Effector memory CD4-positive, alpha-beta T cell (primary cell): Measurements from ENCODE around the gene SGCB.
A peak's percentile ranks its signal among the peaks of the same experiment; 100 is the strongest.
"Not testable (repeated sequence)": the region's sequence is repeated elsewhere in the genome, so short reads cannot be mapped to it uniquely, and the experiment has no call there.

Experiments used
- DNase-seq, 3 donors: peaks; one replicate each; pipeline ENCODE4 v3.0.0-alpha.2; 2020
- H3K27ac ChIP-seq: 2 replicates; pipeline ENCODE4 v1.7.0; 2013; ENCODE audit warnings: mild to moderate bottlenecking, low read length, moderate library complexity; ENCODE audit not compliant: insufficient read depth, poor library complexity, severe bottlenecking
- H3K27me3 ChIP-seq: replicated peaks from 2 replicates; pipeline ENCODE4 v1.7.0; 2013; ENCODE audit warnings: mild to moderate bottlenecking, low read length; ENCODE audit not compliant: insufficient read depth, control insufficient read depth, poor library complexity, severe bottlenecking
- H3K36me3 ChIP-seq: 2 replicates; pipeline ENCODE4 v1.7.0; 2013; ENCODE audit warnings: mild to moderate bottlenecking, low read length, moderate library complexity; ENCODE audit not compliant: control insufficient read depth, insufficient read depth
- H3K4me1 ChIP-seq: 2 replicates; pipeline ENCODE4 v1.7.0; 2013; ENCODE audit warnings: low read length, mild to moderate bottlenecking; ENCODE audit not compliant: control insufficient read depth, insufficient read depth, poor library complexity, severe bottlenecking
- H3K4me3 ChIP-seq: 2 replicates; pipeline ENCODE4 v1.7.0; 2013; ENCODE audit warnings: low read length, low read depth, mild to moderate bottlenecking; ENCODE audit not compliant: insufficient read depth, poor library complexity, severe bottlenecking
- H3K9me3 ChIP-seq: 2 replicates; pipeline ENCODE4 v1.7.0; 2013; ENCODE audit warnings: mild to moderate bottlenecking, low read length, moderate library complexity; ENCODE audit not compliant: control insufficient read depth
- total RNA-seq, 3 donors: gene quantifications; one replicate each; lab custom pipeline; 2026; lab: John Stamatoyannopoulos, UW

SGCB gene, protein sequence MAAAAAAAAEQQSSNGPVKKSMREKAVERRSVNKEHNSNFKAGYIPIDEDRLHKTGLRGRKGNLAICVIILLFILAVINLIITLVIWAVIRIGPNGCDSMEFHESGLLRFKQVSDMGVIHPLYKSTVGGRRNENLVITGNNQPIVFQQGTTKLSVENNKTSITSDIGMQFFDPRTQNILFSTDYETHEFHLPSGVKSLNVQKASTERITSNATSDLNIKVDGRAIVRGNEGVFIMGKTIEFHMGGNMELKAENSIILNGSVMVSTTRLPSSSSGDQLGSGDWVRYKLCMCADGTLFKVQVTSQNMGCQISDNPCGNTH
- 5.2 to 6.6 (median 5.6) reads per million in 3 donors for total RNA-seq

DNA sequence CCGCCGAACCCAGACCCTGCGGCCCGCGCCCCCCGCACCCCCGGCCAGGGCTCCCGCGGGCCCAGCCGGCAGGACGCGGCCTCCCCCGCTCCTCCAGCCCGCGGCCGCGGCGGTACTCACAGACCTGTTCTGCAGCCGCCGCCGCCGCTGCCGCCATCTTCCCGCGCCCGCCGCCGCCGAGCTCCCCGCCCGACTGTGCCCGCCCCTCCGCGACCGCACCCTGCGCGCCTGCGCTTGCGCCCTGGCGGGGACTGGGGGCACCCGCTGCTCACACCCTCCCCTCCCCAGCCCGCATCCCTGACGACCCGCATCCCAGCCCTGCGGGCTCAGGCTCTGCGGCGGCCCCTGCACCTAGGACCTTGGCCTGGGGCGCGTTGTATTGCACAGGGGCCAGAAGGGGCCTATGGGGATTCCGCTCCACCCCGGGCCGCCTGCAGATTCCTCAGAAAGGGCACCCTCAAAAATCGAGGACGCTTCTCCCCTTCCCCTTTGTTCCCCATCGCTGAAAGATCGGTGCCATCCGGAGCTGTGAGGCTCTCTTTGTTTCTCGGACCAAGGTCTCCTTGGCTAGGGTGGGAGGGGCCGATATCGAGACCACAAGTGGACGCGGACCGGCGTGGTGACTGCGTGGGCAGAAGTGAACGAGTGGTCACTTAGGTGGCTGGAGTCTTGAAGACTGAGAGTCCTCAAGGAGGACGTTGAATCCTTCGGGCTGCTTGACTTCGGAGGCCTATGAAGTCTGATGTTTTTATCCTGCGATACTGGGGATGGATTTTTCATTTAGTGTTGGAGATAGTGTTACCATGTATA, at the start of gene SGCB:
SGCB (minus strand) TSS at position 197 of the 810 bp plus-strand sequence; CDS start at position 157, 40 bp downstream.
- peak; percentile 51 to 58 (median 56) for DNase-seq
- H3K27ac ChIP-seq: no peak within 1 kb of the TSS
- H3K4me1 ChIP-seq: no peaks in the 10 kb centered on the region
- H3K27me3 ChIP-seq: no peaks in the 10 kb centered on the region
- H3K9me3 ChIP-seq: no peaks in the 10 kb centered on the region
- no peaks in the 10 kb centered on the region for H3K36me3 ChIP-seq
- H3K4me3 ChIP-seq: peak within 1 kb of the TSS; percentile 74

DNA sequence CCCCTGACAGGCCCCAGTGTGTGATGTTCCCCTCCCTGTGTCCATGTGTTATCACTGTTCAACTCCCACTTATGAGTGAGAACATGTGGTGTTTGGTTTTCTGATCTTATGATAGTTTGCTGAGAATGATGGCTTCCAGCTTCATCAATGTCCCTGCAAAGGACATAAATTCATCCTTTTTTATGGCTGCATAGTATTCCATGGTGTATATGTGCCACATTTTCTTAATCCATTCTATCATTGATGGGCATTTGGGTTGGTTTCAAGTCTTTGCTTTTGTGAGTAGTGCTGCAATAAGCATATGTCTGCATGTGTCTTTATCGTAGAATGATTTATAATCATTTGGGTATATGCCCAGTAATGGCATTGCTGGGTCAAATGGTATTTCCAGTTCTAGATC, 48.3 kb upstream of the SGCB start:
- H3K27ac ChIP-seq, H3K27me3 ChIP-seq, H3K9me3 ChIP-seq, DNase-seq, H3K4me3 ChIP-seq, H3K4me1 ChIP-seq, H3K36me3 ChIP-seq: not testable (repeated sequence)

DNA sequence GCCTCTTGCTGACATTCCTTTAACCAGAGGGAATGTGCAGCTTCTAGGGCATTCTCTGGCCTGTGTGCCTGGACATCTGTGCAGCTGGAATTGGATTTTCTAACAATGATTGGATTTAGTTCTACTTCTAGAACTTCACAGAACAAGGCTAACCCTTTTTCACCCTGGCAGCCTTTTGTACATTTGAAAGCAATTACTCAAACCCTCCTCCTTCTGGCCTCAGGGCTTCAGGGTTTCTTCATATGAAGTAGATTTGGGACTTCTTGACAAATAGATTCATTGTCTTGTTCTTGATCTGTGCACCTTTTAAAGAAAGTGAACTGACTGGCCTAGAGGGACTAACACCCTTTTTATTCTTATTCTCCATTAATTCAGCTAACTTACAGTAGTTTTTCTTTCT, 43.1 kb upstream of the SGCB start:
- H3K27me3 ChIP-seq: no peaks in the 10 kb centered on the region
- no peak overlapping the region for H3K27ac ChIP-seq
- no peaks in the 10 kb centered on the region for H3K4me1 ChIP-seq
- H3K36me3 ChIP-seq: no peaks in the 10 kb centered on the region
- H3K4me3 ChIP-seq: no peak overlapping the region
- no peaks in the 10 kb centered on the region for H3K9me3 ChIP-seq
- DNase-seq: no peak

DNA sequence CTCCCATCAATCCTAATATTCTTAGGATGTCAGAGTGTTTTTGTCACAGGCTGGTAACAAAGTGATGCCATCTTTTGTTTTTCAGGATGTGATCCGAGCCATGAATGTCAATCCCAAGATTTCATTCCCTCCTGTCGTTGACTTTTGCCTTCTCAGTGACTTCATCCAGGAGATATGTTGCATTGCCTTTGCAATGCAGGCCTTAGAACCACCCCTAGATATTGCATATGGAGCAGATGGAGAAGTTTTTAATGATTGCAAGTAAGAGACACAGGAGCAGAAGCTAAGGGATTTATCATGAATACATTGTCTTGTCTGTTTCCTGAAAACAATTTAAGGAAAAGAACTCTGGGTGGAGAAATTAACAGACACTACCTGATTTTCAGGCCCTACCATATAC, 41.6 kb upstream of the SGCB start:
- DNase-seq: no peak
- Histone ChIP-seq H3K4me3 (no peak overlapping the region), H3K27ac (no peak overlapping the region), H3K4me1 (no peaks in the 10 kb centered on the region), H3K27me3 (peaks cover 4% of the 10 kb centered on the region), H3K9me3 (no peaks in the 10 kb centered on the region), H3K36me3 (no peaks in the 10 kb centered on the region)

DNA sequence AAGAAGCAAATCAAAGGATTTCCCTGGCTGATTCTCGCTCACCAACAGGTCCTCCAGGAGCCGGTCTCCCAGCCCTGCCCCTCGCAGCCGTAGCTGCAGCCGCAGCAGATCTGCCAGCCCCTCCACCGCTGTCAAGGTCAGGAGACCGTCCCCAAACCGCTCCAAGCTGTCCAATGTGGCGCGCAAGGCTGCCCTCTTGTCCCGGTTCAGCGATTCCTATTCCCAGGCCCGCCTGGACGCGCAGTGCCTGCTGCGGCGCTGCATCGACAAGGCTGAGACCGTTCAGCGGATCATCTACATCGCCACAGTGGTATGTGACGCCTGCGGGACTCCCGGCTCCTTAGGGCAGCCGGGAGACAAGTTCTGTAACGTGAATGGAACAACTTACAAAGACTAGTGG, 38.6 kb upstream of the SGCB start:
- DNase-seq: no peak
- H3K4me1 ChIP-seq: no peaks in the 10 kb centered on the region
- peaks cover 4% of the 10 kb centered on the region for H3K27me3 ChIP-seq
- no peaks in the 10 kb centered on the region for H3K9me3 ChIP-seq
- no peaks in the 10 kb centered on the region for H3K36me3 ChIP-seq
- no peak overlapping the region for H3K4me3 ChIP-seq
- H3K27ac ChIP-seq: no peak overlapping the region

DNA sequence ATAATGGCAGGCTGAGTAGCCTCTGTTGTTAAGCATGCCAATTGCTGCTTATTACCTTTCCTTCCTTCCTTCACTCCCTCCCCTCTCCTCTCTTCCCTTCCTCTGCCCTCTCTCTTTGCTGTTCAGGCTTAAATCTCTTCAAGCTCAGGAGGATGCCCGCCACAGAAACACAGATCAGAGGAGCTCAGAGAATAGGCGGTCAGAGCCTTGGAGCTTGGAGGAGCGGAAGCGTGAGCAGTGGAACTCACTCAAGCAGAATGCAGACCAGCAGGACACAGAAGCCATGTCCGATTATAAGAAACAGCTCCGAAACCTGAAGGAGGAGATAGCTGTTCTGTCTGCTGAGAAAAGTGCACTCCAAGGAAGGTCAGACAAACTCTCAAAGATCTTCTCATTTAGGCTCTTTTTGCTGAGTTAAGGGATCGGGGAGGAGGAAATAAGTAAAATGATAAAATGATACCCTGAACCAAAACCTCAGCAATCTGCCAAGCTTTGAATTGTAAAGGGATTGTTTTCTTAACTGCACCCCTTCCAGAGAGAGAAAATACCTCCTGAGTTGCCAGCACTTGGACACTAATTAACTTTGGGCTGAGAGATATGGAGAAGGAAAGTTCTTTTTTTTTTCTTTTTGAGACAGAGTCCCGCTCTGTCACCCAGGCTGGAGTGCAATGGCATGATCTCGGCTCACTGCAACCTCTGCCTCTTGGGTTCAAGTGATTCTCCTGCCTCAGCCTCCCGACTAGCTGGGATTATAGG, 33.9 kb upstream of the SGCB start:
- Histone ChIP-seq H3K27me3 (peaks cover 4% of the 10 kb centered on the region), H3K9me3 (no peaks in the 10 kb centered on the region), H3K27ac (no peak overlapping the region), H3K4me3 (no peak overlapping the region), H3K4me1 (no peaks in the 10 kb centered on the region), H3K36me3 (no peaks in the 10 kb centered on the region)
- DNase-seq: no peak

DNA sequence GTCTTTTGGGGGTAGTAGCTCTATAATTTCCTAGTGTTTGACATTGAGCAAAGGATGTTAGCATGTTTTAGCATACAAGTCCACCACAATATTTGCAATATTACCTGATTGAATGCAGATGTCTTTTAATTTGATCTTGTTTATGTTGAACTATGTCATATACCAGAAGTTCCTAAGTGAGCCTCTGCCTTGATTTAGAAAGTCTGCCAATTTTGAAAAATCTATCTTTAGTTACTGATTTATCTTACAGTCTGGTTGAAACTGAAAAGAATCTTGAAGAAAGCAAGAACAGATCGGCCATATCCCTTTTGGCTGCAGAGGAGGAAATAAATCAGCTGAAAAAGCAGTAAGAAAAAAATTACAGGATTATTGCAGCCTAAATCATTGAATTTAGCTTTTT, 31.5 kb upstream of the SGCB start:
- no peaks in the 10 kb centered on the region for H3K4me1 ChIP-seq
- no peaks in the 10 kb centered on the region for H3K27me3 ChIP-seq
- H3K27ac ChIP-seq: no peak overlapping the region
- H3K4me3 ChIP-seq: no peak overlapping the region
- H3K36me3 ChIP-seq: no peaks in the 10 kb centered on the region
- DNase-seq: no peak
- H3K9me3 ChIP-seq: no peaks in the 10 kb centered on the region

DNA sequence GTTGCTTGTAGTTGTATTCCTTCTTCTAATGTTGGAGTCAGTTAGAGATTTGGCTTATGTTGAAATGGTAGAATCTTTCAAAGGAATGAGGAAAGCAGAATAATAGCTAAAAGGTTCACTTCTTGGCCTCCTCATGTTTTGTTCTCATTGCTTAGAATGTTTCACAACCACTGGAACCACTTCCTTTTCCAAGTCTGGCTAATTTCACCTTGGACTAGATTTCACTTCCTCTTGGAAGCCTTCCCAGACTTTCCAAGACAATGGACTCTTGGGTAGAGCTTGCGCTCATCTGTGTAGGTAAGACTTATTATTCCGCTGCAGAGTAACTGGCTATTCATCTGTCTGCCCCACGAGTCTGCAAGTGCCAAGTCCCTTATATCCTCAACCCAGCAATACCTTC, 21.3 kb upstream of the SGCB start:
- Histone ChIP-seq H3K4me3 (no peak overlapping the region), H3K36me3 (no peaks in the 10 kb centered on the region), H3K27me3 (no peaks in the 10 kb centered on the region), H3K27ac (no peak overlapping the region), H3K9me3 (no peaks in the 10 kb centered on the region), H3K4me1 (no peaks in the 10 kb centered on the region)
- DNase-seq: no peak

DNA sequence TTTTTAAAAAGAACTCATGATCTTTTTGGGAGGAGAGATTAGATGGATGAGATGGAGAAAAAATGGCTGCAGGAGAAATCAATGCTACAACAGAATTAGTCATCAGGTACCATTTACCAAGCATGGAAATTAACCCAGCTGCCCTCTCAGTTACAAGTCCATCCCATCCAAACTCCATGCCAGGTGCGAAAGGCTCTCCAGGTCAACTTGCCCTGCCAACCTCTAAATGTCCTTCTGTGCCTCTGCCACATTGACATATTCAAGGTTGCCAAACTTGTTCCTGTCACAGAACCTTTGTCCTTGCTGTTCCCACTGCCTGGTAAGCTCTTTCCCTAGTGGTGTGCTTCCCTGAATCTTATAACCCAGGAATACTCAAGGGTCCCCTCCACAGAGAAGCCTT, 20.2 kb upstream of the SGCB start:
- Histone ChIP-seq H3K27ac (no peak overlapping the region), H3K4me3 (no peak overlapping the region), H3K4me1 (no peaks in the 10 kb centered on the region), H3K9me3 (no peaks in the 10 kb centered on the region), H3K36me3 (no peaks in the 10 kb centered on the region), H3K27me3 (no peaks in the 10 kb centered on the region)
- no peak for DNase-seq

DNA sequence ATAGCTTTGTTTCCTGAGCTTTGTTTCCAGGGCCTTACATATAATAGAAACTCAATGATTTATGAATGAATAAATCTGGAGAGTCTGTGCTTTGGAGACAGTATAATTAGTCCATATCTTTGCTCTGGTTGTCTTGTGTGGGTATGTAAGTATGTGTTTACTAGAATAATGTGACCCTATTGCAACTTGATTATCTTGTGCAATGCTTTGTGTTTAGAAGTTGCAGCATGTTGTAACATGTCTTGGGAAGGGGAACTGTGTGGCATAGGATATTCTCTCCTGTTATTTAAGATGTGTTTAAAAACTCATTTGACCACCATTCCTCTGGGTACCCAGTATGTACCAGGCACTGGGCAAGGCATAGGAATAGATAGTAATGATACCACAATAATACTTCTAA, 19.1 kb upstream of the SGCB start:
- peaks cover 2% of the 10 kb centered on the region for H3K4me1 ChIP-seq
- no peak overlapping the region for H3K27ac ChIP-seq
- no peak overlapping the region for H3K4me3 ChIP-seq

More for the DNA sequence above, 19.1 kb upstream of the SGCB start:
- no peaks in the 10 kb centered on the region for H3K36me3 ChIP-seq
- H3K27me3 ChIP-seq: no peaks in the 10 kb centered on the region
- no peaks in the 10 kb centered on the region for H3K9me3 ChIP-seq
- no peak for DNase-seq
